Daoy (cell line): Measurements from ENCODE around the gene ACADS. TPM values are rescaled to one million over a fixed set of nuclear protein-coding genes. Genes with fewer than 3 reads are reported as not detected.
A peak's percentile ranks its signal among the peaks of the same experiment; 100 is the strongest.

ENCODE experiments used
- DNase-seq: peaks from one replicate; pipeline ENCODE4 v3.0.0-alpha.2; 2015; ENCODE audit warnings: low read depth
- total RNA-seq: library from RNA; depleted of rRNA; stranded (reverse); fragments of >200 nt; shearing (Covaris generic); gene quantifications from 2 replicates; pipeline ENCODE4 v1.2.3, GENCODE V29; 2014; rRNA removed

Gene ACADS, protein sequence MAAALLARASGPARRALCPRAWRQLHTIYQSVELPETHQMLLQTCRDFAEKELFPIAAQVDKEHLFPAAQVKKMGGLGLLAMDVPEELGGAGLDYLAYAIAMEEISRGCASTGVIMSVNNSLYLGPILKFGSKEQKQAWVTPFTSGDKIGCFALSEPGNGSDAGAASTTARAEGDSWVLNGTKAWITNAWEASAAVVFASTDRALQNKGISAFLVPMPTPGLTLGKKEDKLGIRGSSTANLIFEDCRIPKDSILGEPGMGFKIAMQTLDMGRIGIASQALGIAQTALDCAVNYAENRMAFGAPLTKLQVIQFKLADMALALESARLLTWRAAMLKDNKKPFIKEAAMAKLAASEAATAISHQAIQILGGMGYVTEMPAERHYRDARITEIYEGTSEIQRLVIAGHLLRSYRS
- 9.4 and 10.9 TPM in 2 replicates for total RNA-seq

DNA sequence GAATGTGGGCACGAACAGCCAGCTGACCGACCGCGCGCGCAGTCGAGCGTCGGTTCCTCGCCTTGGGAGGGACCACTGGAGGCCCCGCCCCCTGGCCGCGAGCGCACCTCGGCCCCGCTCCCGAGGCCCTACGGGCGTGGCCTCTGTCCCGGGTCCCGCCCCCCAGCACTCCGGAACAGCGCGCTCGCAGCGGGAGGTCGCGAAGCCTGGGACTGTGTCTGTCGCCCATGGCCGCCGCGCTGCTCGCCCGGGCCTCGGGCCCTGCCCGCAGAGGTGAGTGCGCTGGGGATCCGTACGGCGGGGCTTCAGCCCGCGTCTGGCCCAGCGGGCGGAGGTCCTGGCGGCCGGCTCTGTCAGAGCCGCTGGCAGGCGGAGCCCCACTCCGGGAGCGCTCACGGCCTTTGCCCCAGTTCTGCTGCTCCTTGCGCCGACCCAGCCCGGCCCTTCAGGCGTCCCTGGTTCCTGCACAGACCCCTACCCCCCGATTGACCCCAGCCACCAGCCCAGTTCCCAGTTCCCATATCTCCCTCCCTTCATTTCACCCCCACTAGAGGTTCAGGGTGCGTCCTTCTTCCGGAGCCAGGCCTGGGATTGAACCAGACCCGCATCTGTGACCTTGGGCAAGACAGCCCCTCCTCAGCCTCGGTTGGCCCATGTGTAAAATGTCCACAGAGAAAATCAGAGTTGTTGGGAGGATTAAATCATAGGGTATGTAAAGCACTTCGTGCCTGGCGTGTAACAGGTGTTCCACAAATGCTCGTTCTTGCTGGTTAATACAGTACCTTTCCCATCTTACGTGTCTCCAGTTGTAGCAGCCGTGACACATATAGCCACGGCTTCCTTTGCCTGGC, at the start of gene ACADS:
TSS of gene ACADS (plus strand) at position 168 of the 851 bp plus-strand sequence. CDS start at position 228, 60 bp downstream.
- peak; percentile 93 for DNase-seq

DNA sequence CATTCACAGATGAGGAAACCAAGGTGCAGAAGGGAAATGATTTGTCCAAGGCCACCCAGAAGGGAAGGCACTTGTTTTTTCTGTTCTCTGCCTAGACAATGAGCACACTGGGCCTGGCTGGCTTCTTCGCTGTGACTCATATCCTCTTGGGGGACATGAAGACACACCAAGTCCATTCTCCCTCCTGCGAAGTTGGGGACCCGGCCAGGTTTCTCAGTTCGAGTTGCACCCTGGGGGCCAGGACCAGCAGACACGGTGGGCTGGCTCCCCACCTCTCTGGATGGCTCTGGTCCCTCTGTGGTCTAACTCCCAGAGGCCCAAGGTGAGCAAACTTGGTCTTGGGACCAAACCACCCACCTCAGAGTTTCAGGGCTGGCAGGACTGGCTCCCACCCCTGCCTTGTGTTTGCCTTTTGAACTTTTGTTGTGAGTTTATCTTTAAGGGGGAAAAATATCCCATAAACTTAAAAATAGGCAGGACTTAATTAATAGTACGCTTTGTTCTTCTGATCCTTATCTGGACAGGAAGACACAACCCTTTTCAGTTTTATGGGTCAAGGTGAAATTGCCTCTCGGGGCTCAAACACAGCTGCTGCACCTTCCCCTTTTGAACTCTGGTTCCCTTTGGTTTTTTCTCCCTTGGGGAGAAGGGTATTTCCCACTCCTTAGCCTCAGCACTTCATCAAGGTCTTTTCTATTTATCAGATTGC, 47.7 kb upstream of the ACADS start:
- DNase-seq: peak; percentile 87

DNA sequence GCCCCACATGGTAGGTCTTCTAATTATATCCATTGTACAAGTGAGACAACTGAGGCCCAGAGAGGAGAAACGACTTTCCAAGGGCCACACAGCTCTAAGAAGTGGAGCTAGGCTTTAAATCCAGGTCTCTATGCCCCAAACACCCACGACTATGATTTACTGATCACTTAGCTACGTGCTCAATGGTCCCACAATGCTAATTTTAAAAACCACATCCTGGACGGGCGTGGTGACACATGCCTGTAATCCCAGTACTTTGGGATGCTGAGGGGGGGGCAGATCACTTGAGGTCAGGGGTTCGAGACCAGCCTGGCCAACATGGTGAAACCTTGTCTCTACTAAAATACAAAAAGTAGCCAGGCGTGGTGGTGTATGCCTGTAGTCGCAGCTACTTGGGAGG, 47.1 kb upstream of the ACADS start:
- DNase-seq: peak; percentile 65

DNA sequence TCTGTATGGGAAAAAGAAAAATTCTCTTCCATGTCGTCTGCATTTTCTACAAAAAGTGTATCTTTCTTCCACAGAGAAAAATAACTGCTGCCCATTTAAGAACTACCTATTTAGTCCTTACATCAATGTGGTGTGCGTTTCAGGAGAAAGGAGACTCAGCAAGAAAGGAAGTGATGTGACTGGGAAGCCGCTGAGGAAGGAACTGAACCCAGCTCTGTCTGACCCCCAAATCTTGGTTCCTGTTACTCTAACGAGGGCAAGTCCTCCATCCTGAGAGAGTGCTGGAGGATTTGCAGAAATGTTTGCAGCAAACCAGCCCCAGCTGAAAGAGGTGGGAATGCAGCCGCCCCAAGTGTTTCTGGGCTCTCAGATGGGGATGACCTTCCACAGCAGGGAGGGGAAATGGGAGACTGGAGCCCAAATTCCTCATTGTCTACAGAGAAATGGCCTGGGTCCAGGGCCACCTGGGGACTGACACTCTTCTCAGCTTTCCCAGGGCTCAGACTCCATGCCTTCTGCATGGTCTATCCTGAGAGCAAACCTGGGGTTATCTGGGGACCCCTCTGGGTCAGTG, 45.4 kb upstream of the ACADS start:
- no peak for DNase-seq

DNA sequence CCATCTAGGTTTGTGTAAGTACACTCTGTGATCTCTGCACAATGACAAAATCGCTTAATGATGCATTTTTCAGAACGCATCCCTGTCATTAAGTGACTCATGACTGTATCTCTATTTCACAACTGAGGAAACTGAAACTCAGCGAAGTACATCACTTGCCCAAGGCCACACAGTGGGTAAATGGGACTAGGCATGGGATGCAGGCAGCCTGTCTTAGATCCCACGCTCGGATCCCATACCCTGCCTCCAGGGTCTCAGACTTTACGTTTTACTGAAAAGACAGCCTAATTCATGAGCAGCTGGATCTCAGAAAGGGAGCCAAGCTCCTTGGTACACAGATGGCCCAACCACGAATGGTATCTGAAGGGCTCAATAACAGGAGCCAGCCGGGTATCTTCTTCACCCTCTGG, 41.1 kb upstream of the ACADS start:
- no peak for DNase-seq

DNA sequence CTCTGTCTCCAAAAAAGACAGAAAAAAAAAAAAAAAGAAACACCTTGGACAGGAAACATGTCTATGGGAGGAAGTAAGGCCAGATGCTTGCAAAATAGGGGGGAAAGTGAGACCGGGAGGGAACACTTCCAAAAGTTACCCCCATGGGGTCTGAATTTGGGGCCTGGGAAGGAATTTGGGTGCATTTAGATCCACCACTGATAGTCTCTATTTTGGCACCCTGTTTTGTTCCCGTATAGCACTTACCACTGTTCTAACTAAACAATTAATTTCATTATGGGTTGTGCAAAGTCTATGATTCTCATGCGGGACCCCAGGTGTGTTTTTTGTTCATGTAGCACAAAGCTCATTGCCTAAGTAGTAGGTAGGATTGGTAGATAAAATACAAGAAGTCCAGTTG, 40.1 kb upstream of the ACADS start:
- DNase-seq: no peak

DNA sequence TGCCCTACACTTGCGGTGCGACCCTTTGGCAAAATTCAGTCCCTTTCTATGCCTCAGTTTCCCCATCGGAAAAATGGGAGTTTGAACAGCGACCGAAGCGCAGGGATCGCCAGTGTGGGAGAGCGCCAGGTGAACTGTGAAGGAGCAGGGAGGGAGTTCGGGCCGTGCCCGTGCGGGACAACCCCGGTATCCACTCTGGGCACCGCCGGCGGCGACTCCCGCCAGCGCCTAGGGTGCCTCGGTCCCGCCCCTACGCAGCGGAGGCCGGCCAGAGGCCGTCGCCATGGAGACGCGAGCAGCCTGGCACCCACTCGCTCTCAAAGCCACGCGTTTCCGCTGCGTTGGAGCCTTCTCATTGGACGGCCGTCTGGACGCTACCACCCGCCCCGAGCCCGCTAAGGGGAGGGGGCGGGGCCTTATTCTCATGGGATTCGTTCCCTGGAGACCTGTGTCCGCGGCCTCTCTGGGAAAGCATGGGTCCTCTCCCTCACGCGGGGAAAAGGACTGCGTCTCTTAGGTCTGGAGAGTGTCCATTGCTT, 39.4 kb upstream of the ACADS start:
- DNase-seq: peak; percentile 99

DNA sequence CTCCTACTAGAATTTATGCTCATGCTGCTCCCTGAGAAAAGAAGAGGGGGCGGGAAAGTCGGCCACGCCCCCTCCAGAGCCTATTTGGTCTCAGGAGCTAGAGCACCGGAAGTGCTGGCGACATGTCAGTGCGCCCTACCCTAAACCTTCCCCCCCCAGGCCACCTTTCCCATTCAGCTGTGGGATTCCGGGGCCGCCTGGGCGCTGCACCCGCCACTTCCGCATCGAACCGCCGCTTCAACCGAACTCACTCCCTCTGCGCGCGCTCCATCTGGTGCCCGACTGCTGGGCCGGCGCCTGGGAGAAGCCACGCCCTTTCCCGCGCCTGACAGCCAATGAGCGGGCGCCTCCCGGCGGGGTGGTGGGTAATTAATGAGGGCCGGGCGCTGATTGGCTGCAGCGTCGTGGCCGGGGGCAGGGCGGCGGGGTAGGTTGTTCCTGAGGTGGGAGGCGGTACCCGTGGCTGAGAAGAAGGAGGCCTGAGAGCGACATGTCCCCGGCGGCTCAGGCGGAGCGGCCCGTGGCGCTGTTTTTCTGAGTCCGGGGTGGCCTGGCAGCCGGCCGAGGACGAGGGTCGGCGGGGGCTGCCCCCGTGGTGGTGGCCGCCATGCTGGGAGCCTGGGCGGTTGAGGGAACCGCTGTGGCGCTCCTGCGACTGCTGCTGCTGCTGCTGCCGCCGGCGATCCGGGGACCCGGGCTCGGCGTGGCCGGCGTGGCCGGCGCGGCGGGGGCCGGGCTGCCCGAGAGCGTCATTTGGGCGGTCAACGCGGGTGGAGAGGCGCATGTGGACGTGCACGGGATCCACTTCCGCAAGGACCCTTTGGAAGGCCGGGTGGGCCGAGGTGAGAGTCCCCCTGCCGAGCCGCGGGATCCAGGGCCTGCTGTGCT, 38.7 kb upstream of the ACADS start, which contains the start of gene MLEC:
TSS of gene MLEC (plus strand) at position 460 of the 888 bp plus-strand sequence. CDS start at position 608, 148 bp downstream.
- peak; percentile 99 for DNase-seq

DNA sequence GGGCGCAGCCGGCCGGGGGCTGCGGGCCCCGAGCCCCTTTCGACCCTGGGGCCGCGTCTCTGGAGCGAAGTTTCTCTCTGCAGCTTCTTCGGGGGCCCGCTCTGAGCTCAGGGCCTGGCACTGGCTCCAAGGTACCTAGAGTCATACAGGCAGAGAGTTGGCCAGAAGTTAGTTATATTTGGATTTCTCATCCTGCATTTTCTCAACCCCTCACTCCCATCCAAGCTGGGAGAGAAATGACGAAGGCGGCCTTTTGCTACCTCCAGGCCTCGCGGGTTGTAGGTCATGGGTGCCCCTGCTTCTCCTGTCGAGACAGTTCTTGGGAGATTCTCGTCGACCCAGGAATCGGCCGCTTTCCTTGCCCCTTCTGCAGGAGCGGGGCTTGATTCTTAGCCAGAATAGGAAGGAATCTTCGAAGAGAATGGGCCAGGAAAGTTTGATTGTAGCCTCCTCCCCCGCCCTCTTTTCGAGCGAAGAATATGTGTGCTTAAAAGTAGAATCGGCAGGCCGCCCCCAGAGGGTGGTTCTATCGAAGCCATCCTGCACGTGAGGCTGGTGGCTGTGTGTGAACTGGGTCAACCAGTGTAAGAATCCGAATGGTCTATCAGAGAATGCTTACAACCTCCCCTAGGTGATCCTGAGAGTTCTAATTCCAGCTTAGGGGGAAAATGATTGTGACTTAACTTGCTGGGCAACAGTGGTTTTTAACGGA, 37.9 kb upstream of the ACADS start:
- no peak for DNase-seq

DNA sequence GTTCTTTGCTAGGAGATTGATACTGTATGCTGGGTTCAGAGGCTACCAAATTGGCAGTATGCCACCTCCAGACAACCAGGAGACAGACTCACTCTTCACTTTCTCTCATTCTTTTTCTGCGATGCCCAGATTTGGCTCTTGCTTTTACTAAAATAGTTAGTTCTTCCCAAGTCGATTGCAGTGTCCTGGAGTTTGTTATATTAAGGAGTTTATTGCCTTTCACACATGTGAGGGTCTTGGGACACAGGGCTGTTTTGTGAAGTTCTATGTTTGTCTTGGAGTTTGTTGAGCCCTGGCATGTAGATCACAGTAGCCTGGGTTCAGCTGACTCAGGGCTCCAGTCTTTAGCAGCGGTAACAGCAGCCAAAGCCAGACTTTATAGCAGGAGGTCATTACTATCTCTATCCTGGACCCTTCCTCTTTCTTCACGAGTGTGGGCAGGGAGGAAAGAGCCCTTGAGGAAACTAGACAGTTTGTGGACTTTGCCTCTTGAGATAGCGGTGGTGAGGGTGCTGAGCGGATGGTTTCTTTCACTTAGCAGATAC, 37.0 kb upstream of the ACADS start:
- DNase-seq: peak; percentile 27

DNA sequence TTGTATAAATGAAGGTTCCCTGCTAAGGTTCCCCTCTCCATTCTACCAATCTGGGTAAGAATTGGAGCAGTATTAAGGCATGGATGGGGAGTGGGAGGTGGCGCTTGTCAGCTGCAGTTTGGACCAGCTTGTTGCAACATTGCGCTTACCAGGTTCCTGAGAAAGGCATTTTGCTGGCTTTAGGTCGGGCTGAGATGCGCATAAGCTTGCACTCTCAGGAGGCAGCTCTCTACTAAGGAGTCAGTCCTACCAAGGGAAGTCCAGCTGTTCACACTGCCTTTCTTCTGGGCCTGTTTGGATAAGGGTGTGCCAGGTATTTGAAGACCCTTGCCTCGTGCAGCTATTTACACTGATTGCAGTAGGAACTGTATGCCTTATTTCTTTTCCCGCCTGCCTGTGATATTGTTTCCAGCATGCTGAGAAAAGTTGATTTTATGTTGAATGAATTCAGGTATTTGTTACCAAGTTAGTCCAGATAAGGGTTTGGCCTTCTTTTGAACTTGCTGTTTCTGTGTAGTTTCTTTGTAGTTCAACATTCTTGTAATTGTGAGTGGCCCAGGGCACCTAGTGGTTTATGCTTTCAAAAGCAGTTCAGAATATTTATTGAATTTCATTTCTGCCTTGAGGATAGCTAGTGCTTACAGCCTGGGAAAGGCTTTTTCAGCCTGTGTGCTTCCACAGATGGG, 36.1 kb upstream of the ACADS start:
- no peak for DNase-seq

DNA sequence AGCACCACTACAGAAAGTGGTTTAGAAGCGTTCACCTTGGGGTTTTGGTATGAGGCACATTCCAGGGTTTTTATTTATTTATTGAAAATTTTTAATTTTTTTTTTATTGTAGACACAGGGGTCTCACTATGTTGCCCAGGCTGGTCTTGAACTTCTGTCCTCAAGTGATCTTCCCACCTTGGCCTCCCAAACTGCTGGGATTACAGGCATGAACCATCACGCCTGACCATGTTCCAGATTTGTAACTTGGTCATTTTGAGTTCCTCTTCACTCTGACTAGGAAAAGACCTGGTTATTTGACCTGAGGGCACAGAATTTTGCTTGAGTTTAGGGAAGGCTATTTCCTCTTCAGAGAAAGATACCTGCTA, 35.6 kb upstream of the ACADS start:
- no peak for DNase-seq

DNA sequence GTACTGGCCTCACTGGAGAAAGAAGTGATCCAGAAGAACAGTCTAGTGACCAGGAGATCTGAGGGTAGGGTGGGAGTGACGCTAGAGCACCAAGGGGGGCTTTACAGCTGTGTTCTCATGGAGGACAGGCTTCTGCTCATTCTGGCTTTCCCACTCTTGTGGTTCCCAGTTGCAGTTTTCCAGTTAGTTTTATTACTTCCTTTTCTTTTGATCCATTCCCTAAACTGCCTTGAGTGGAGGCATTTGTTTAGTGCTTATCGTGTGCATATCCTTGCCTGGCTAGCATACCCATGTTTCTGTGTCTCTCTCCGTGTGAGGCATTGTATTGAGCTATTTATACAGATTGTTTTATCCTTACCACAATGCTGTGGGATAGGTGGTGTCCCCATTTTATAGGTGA, 34.6 kb upstream of the ACADS start:
- no peak for DNase-seq

DNA sequence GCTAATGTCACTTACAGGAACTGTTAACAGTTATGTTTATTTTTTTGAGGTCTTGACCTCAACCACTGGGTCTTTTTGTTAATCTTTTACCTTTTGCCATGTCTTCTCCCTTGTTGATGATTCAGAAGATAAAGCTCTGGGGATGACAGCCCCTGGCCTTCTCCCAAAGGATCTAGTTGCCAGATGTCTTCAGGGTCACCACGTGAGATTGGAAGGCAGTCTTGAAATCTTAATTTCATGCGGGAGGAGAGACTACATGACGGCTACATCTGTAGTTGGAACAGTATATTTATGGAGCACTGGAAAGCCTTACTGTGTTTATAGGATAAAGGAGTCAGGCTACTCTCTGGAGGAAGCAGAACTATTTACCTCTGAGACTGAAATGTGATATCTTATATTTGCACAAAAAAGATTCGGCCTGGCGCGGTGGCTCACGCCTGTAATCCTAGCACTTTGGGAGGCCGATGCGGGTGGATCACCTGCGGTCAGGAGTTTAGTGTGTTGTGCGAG, 33.0 kb upstream of the ACADS start:
- no peak for DNase-seq

DNA sequence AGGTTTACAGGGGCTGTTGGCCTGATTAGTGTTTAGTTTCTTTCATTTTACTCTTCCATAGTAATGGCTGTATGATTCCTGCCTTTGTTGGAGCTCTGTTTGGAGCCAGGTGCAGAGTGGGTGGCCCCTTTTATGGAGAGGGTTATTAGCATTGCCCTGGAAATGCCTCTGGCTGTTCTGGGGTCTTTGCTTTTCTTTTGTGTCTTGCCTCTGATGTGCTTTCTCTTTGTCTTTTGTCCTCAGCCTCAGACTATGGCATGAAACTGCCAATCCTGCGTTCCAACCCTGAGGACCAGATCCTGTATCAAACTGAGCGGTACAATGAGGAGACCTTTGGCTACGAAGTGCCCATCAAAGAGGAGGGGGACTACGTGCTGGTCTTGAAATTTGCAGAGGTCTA, 31.8 kb upstream of the ACADS start:
- DNase-seq: no peak

DNA sequence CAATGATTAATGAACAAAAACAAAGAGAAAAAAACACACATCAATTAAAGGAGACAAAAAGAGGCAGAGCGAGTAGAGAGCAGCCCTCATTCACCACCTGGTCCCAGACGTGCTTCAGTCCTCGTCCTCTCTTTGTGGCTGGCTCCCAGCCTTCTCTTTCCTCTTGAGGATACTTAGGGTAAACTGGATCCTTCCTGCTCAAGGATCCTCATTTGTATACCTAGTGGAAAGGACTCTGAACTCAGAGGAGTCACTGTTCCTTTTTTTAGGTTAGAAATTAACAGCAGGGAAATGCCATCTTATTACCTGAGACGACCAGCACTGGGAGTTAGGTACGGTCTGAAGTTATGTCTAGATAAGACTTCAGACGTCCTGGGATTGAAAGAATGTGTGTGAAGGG, 29.0 kb upstream of the ACADS start:
- DNase-seq: no peak

DNA sequence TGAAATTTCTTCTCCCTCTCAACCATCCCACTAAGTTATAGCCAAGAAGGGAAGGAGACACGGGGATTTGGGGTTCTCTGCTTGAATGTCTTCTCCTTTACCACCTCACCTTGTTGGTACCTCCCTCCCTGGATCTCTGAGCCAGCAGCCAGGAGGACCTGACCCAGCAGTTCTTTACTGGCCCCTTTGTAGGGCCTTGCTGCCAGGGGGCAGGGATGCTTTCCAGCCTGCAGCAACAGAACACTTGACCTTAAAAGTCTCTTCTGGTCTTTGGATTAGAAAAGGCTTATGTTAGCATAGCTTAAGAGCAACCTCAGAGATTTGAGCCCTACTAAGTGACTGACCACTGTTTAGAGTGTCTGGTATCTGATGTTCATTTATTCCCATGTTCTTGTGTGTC, 28.3 kb upstream of the ACADS start:
- DNase-seq: no peak

DNA sequence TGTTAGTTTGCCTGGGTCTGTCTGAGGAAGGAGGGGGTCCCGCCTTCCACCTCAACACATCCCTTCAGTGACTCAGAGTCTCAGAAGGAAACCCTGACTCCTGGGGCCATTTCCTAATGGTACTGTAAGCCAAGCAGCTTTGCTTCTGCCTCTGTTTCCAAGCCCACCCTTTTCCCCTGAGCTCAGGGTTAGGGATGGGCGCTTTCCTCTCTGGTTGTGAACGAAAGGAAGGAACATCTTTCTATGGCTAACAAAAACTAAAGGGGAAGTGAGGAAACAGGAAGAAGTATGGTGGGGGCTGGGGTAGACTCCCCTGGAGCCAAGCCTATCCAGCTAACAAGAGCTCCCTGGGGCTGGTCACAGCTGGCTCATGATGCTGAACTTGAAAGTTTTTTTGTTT, 27.0 kb upstream of the ACADS start:
- no peak for DNase-seq

DNA sequence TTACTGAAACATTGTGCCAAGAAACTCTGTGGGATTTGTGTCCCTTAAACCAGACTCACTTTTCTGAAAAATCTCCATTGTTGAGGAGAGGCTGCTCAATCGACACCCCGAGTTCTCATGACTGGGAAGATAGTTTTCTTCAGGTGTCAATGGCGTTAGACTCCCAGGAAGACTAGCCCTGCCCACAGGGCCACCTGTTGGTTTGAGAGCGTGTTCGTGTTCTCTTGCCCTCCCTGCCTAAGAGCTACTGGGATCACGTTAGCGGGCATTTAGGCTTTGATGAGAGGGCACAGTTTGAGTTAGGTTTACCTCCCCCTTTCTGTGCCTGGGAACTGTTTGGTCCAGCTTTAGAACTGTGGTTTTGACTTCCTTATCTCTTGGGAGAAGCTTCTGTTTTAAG, 26.1 kb upstream of the ACADS start:
- no peak for DNase-seq
